Loucy (cell line): ENCODE measurements around the gene WBP1L.

Experiments
- CTCF ChIP-seq: fragments of 200-600 bp; sonication (generic); conservative IDR thresholded peaks from 2 replicates; pipeline ENCODE4 v1.5.1; 2014; ENCODE audit warnings: mild to moderate bottlenecking, antibody characterized with exemption, low read length
- EZH2phosphoT487 ChIP-seq: fragments of 200-600 bp; IDR thresholded peaks from 2 replicates; pipeline ENCODE4 v1.6.1; 2018; ENCODE audit warnings: antibody characterized with exemption, mild to moderate bottlenecking, moderate library complexity, borderline replicate concordance

- no peak for TF ChIP-seq CTCF
- no peak for TF ChIP-seq EZH2phosphoT487
Measured at GRCh38 chr10:102720775-102721301, 22.9 kb upstream of the WBP1L start.
